ENCODE results near the gene MRPL48. TPM values are rescaled to one million over a fixed set of nuclear protein-coding genes. Genes with fewer than 3 reads are reported as not detected.

Gene MRPL48
- total and polyA plus RNA-seq, 2 donors (not counting 1 experiment from before 2014, with no cell fraction given), result 19.1 to 28.3 TPM

GRCh38 chr11:73913472-73913871 lies 125.8 kb downstream of the MRPL48 start:
- DNase-seq (no peak), ATAC-seq (ENCODE audit: low read depth) (no peak)
- intact Hi-C loops (cut with micrococcal nuclease), result no loop called here
- POLR2A ChIA-PET, result no interaction called here
- CTCF ChIA-PET, result no interaction called here
- H3K27me3 ChIP-seq (replicated peaks in 1 of 4; ENCODE audit: control extremely low read depth in 1 of 4, control insufficient read depth in 3 of 4, insufficient read depth in 4 of 4, low read length in 3 of 4), result no peaks in the 10 kb centered on the region
- H3K79me2 ChIP-seq (ENCODE audit: control insufficient read depth, insufficient read depth, low read length), result no peaks in the 10 kb centered on the region
- no peak overlapping the region for H3K4me2 ChIP-seq (replicated peaks; ENCODE audit: low read depth, low read length, poor library complexity, severe bottlenecking)
- TF ChIP-seq EZH2 (IDR thresholded peaks at IDR 0.05; ENCODE audit: borderline replicate concordance, insufficient read depth, low read depth, low read length, poor library complexity, severe bottlenecking) (no peak), CTCF (IDR thresholded peaks at IDR 0.05) (no peak)
- H3K4me3 ChIP-seq (ENCODE audit: control extremely low read depth in 1 of 5, extremely low read depth in 1 of 5, insufficient read depth in 1 of 5, low read depth in 2 of 5, low read length in 4 of 5), result no peak overlapping the region
- no peaks in the 10 kb centered on the region for H3K4me1 ChIP-seq (ENCODE audit: control insufficient read depth in 2 of 2, insufficient read depth in 2 of 2, low read length in 2 of 2)
- Mint-ChIP-seq H3K27ac (no peak overlapping the region), H3K4me3 (no peak overlapping the region), H3K27me3 (no peaks in the 10 kb centered on the region), H3K9me3 (ENCODE audit: insufficient read depth) (no peaks in the 10 kb centered on the region), H3K4me1 (no peaks in the 10 kb centered on the region)
- no peak overlapping the region for H2AFZ ChIP-seq (ENCODE audit: insufficient read depth, low read depth, low read length, poor library complexity, severe bottlenecking)
- no peak overlapping the region for H3K9ac ChIP-seq (ENCODE audit: low read length)
- H3K9me3 ChIP-seq (ENCODE audit: control extremely low read depth in 1 of 3, control insufficient read depth in 2 of 3, insufficient read depth in 1 of 3, low read length in 2 of 3), result no peaks in the 10 kb centered on the region
- H3K27ac ChIP-seq (ENCODE audit: low read length in 2 of 2), result no peak overlapping the region
- peaks cover 10 to 74% of the 10 kb centered on the region in 2 experiments for H3K36me3 ChIP-seq (replicated peaks in 1 of 2; ENCODE audit: control extremely low read depth in 1 of 2, control insufficient read depth in 1 of 2, extremely low read depth in 1 of 2, insufficient read depth in 2 of 2, low read length in 1 of 2)
- H4K20me1 ChIP-seq (ENCODE audit: control insufficient read depth, insufficient read depth, low read length, poor library complexity, severe bottlenecking), result no peaks in the 10 kb centered on the region

GRCh38 chr11:73914284-73914683 lies 126.6 kb downstream of the MRPL48 start:
- POLR2A ChIA-PET, result no interaction called here
- no peak for TF ChIP-seq EZH2 (IDR thresholded peaks at IDR 0.05; ENCODE audit: borderline replicate concordance, insufficient read depth, low read depth, low read length, poor library complexity, severe bottlenecking)
- TF ChIP-seq CTCF (IDR thresholded peaks at IDR 0.05), result no peak
- Histone ChIP-seq H3K9ac (ENCODE audit: low read length) (no peak overlapping the region), H3K4me1 (ENCODE audit: control insufficient read depth in 2 of 2, insufficient read depth in 2 of 2, low read length in 2 of 2) (no peaks in the 10 kb centered on the region), H3K36me3 (replicated peaks in 1 of 2; ENCODE audit: control extremely low read depth in 1 of 2, control insufficient read depth in 1 of 2, extremely low read depth in 1 of 2, insufficient read depth in 2 of 2, low read length in 1 of 2) (peaks cover 10 to 79% of the 10 kb centered on the region in 2 experiments), H3K9me3 (ENCODE audit: control extremely low read depth in 1 of 3, control insufficient read depth in 2 of 3, insufficient read depth in 1 of 3, low read length in 2 of 3) (no peaks in the 10 kb centered on the region), H3K27ac (ENCODE audit: low read length in 2 of 2) (no peak overlapping the region), H3K4me3 (ENCODE audit: control extremely low read depth in 1 of 5, extremely low read depth in 1 of 5, insufficient read depth in 1 of 5, low read depth in 2 of 5, low read length in 4 of 5) (no peak overlapping the region), H3K27me3 (replicated peaks in 1 of 4; ENCODE audit: control extremely low read depth in 1 of 4, control insufficient read depth in 3 of 4, insufficient read depth in 4 of 4, low read length in 3 of 4) (no peaks in the 10 kb centered on the region), H2AFZ (ENCODE audit: insufficient read depth, low read depth, low read length, poor library complexity, severe bottlenecking) (no peak overlapping the region), H3K4me2 (replicated peaks; ENCODE audit: low read depth, low read length, poor library complexity, severe bottlenecking) (no peak overlapping the region), H4K20me1 (ENCODE audit: control insufficient read depth, insufficient read depth, low read length, poor library complexity, severe bottlenecking) (no peaks in the 10 kb centered on the region), H3K79me2 (ENCODE audit: control insufficient read depth, insufficient read depth, low read length) (no peaks in the 10 kb centered on the region)
- 95% methylated on average over 2 of the region's 4 CpGs for WGBS (ENCODE audit: insufficient coverage)
- H3K4me1 Mint-ChIP-seq, result no peaks in the 10 kb centered on the region
- CTCF ChIA-PET, result no interaction called here
- no peak for ATAC-seq (ENCODE audit: low read depth)
- no peak for DNase-seq
- intact Hi-C loops (cut with micrococcal nuclease), result no loop called here
- H3K4me3 Mint-ChIP-seq, result no peak overlapping the region
- H3K27ac Mint-ChIP-seq, result no peak overlapping the region
- H3K9me3 Mint-ChIP-seq (ENCODE audit: insufficient read depth), result no peaks in the 10 kb centered on the region
- H3K27me3 Mint-ChIP-seq, result no peaks in the 10 kb centered on the region

Other genes starting within 250 kb of the MRPL48 start
- 23.3 and 26.8 TPM in 2 replicates for gene FAM168A, start 189.8 kb upstream of the MRPL48 start, total RNA-seq
- 9.7 and 11.0 TPM in 2 replicates for gene FAM168A, start 189.8 kb upstream of the MRPL48 start, polyA plus RNA-seq
- 16.7 and 25.2 TPM in 2 replicates for gene PLEKHB1, start 141.3 kb upstream of the MRPL48 start, total RNA-seq
- gene PLEKHB1, start 141.3 kb upstream of the MRPL48 start, polyA plus RNA-seq, result 5.7 and 13.8 TPM in 2 replicates
- gene RAB6A, start 26.8 kb upstream of the MRPL48 start, total RNA-seq, result 70.5 and 80.5 TPM in 2 replicates
- gene RAB6A, start 26.8 kb upstream of the MRPL48 start, polyA plus RNA-seq, result 17.2 and 21.6 TPM in 2 replicates
- 59.6 and 60.5 TPM in 2 replicates for gene COA4, start 89.0 kb downstream of the MRPL48 start, total RNA-seq
- gene COA4, start 89.0 kb downstream of the MRPL48 start, polyA plus RNA-seq, result 43.0 and 60.8 TPM in 2 replicates
- gene PAAF1, start 89.1 kb downstream of the MRPL48 start, total RNA-seq, result 19.5 and 19.9 TPM in 2 replicates
- 11.2 and 11.5 TPM in 2 replicates for gene PAAF1, start 89.1 kb downstream of the MRPL48 start, polyA plus RNA-seq
- gene DNAJB13, start 163.2 kb downstream of the MRPL48 start, total RNA-seq, result 0.15 TPM in 1 of 2 replicates, not detected in the other
- gene DNAJB13, start 163.2 kb downstream of the MRPL48 start, polyA plus RNA-seq, result 0.27 TPM in 1 of 2 replicates, not detected in the other
- gene UCP2, start 195.0 kb downstream of the MRPL48 start, total RNA-seq, result 613 and 652 TPM in 2 replicates
- 497 and 697 TPM in 2 replicates for gene UCP2, start 195.0 kb downstream of the MRPL48 start, polyA plus RNA-seq
- 8.4 and 11.0 TPM in 2 replicates for gene UCP3, start 221.2 kb downstream of the MRPL48 start, total RNA-seq
- 6.3 and 8.9 TPM in 2 replicates for gene UCP3, start 221.2 kb downstream of the MRPL48 start, polyA plus RNA-seq